Neural cell (in vitro differentiated cells): Measurements from ENCODE around the gene GLTPD2. TPM values are rescaled to one million over a fixed set of nuclear protein-coding genes. Genes with fewer than 3 reads are reported as not detected.

Source experiments
- H2AFZ ChIP-seq: fragments of 200-600, 300-800 bp; sonication (generic), shearing (Covaris generic); 2 replicates; pipeline ENCODE4 v1.6.0; 2014; ENCODE audit warnings: low read depth, mild to moderate bottlenecking, antibody characterized with exemption, low read length, moderate library complexity
- H3F3A ChIP-seq: fragments of 200-600 bp; shearing (Covaris generic); 2 replicates; pipeline ENCODE4 v1.6.1; 2016; ENCODE audit warnings: mild to moderate bottlenecking, moderate library complexity, mixed read lengths, antibody characterized with exemption, low read length; ENCODE audit not compliant: insufficient read depth, poor library complexity, severe bottlenecking
- H3K27ac ChIP-seq: fragments of 200-600, 300-800 bp; sonication (generic), shearing (Covaris generic); 2 replicates; pipeline ENCODE4 v1.5.1; 2014; ENCODE audit warnings: mild to moderate bottlenecking, low read length, moderate library complexity
- H3K27me3 ChIP-seq: fragments of 300-800, 200-600 bp; sonication (generic), shearing (Covaris generic); 2 replicates; pipeline ENCODE4 v1.6.0; 2014; ENCODE audit warnings: mild to moderate bottlenecking, low read depth, low read length, moderate library complexity; ENCODE audit not compliant: insufficient read depth
- H3K36me3 ChIP-seq: fragments of 300-800, 200-600 bp; sonication (generic), shearing (Covaris generic); 2 replicates; pipeline ENCODE4 v1.5.1; 2014; ENCODE audit warnings: mild to moderate bottlenecking, antibody characterized with exemption, low read length, moderate library complexity; ENCODE audit not compliant: insufficient read depth
- H3K4me2 ChIP-seq: fragments of 300-800, 200-600 bp; sonication (generic), shearing (Covaris generic); 2 replicates; pipeline ENCODE4 v1.6.0; 2014; ENCODE audit warnings: mild to moderate bottlenecking, low read length
- H3K4me3 ChIP-seq: fragments of 300-800, 200-600 bp; sonication (generic), shearing (Covaris generic); 2 replicates; pipeline ENCODE4 v1.5.1; 2014; ENCODE audit warnings: mild to moderate bottlenecking, low read length, moderate library complexity
- H3K79me2 ChIP-seq: fragments of 200-600 bp; shearing (Covaris generic); replicated peaks from 2 replicates; pipeline ENCODE4 v1.6.0; 2014; ENCODE audit warnings: mild to moderate bottlenecking, low read length, moderate library complexity; ENCODE audit not compliant: insufficient read depth
- H3K9ac ChIP-seq: fragments of 300-800, 200-600 bp; sonication (generic), shearing (Covaris generic); 2 replicates; pipeline ENCODE4 v1.6.1; 2016; ENCODE audit warnings: mild to moderate bottlenecking, low read length, mixed read lengths
- H3K9me2 ChIP-seq: fragments of 200-600 bp; shearing (Covaris generic); 2 replicates; pipeline ENCODE4 v1.6.1; 2016; ENCODE audit warnings: mild to moderate bottlenecking, low read length, mixed read lengths; ENCODE audit not compliant: insufficient read depth
- H3K9me3 ChIP-seq: fragments of 200-600, 300-800 bp; sonication (generic), shearing (Covaris generic); 2 replicates; pipeline ENCODE4 v1.6.1; 2016; ENCODE audit warnings: mild to moderate bottlenecking, mixed run types, low read length, moderate library complexity, mixed read lengths
- H4K20me1 ChIP-seq: fragments of 200-600 bp; shearing (Covaris generic); 2 replicates; pipeline ENCODE4 v1.6.1; 2016; ENCODE audit warnings: mild to moderate bottlenecking, mixed run types; ENCODE audit not compliant: insufficient read depth
- CTCF ChIP-seq: fragments of 450-650 bp; IDR thresholded peaks from 2 replicates; pipeline ENCODE4 v1.5.1; 2014; ENCODE audit warnings: antibody characterized with exemption, mild to moderate bottlenecking, moderate library complexity; ENCODE audit not compliant: poor library complexity, severe bottlenecking
- EP300 ChIP-seq: fragments of 450-650 bp; conservative IDR thresholded peaks from 2 replicates; pipeline ENCODE4 v1.6.1; 2014; ENCODE audit warnings: antibody characterized with exemption, mild to moderate bottlenecking, moderate library complexity; ENCODE audit not compliant: poor library complexity, severe bottlenecking
- EZH2 ChIP-seq: fragments of 200-600, 300-800 bp; shearing (Covaris generic), sonication (generic); IDR thresholded peaks from 2 replicates; pipeline ENCODE4 v1.6.1; 2014; ENCODE audit warnings: antibody characterized with exemption, low read length, borderline replicate concordance, mild to moderate bottlenecking; ENCODE audit not compliant: insufficient read depth, poor library complexity, severe bottlenecking
- MXI1 ChIP-seq: fragments of 450-650 bp; conservative IDR thresholded peaks from 2 replicates; pipeline ENCODE4 v1.6.1; 2014; ENCODE audit warnings: antibody characterized with exemption, mild to moderate bottlenecking; ENCODE audit not compliant: poor library complexity, severe bottlenecking
- POLR2AphosphoS5 ChIP-seq: IDR thresholded peaks from 2 replicates; pipeline ENCODE4 v1.6.1; 2012
- RAD21 ChIP-seq: fragments of 450-650 bp; conservative IDR thresholded peaks from 2 replicates; pipeline ENCODE4 v1.6.1; 2014; ENCODE audit warnings: antibody characterized with exemption, mild to moderate bottlenecking, moderate library complexity
- REST ChIP-seq: IDR thresholded peaks from 2 replicates; pipeline ENCODE4 v1.6.1; 2012; ENCODE audit warnings: borderline replicate concordance
- SMC3 ChIP-seq: fragments of 450-650 bp; conservative IDR thresholded peaks from 2 replicates; pipeline ENCODE4 v1.6.1; 2014; ENCODE audit warnings: antibody characterized with exemption, mild to moderate bottlenecking, moderate library complexity; ENCODE audit not compliant: poor library complexity
- TAF1 ChIP-seq: IDR thresholded peaks from 2 replicates; pipeline ENCODE4 v1.6.1; 2012; ENCODE audit warnings: low read depth
- polyA plus RNA-seq: library from polyadenylated mRNA; depleted of rRNA; stranded (reverse); fragments of >200 nt; gene quantifications from 2 replicates; pipeline ENCODE4 v1.2.3, GENCODE V29; 2014

Gene GLTPD2
- polyA plus RNA-seq, 1 donor from 2014 or later: not detected

GRCh38 chr17:4764595-4764994 is 24.2 kb upstream of the GLTPD2 start:
- Histone ChIP-seq H3K4me2 (no peak overlapping the region), H3F3A (no peaks in the 10 kb centered on the region), H2AFZ (no peak overlapping the region)

GRCh38 chr17:4766201-4766600 is 22.6 kb upstream of the GLTPD2 start:
- Histone ChIP-seq H3K79me2 (no peaks in the 10 kb centered on the region), H2AFZ (no peak overlapping the region), H3K27me3 (no peaks in the 10 kb centered on the region), H3K27ac (no peak overlapping the region), H3K9ac (no peak overlapping the region), H3K4me3 (no peak overlapping the region), H3K4me2 (no peak overlapping the region), H3K36me3 (no peaks in the 10 kb centered on the region), H3K9me3 (no peaks in the 10 kb centered on the region), H3F3A (no peaks in the 10 kb centered on the region), H3K9me2 (no peaks in the 10 kb centered on the region), H4K20me1 (no peaks in the 10 kb centered on the region)
- no peak for TF ChIP-seq POLR2AphosphoS5
- TF ChIP-seq REST: no peak
- no peak for TF ChIP-seq EP300
- no peak for TF ChIP-seq SMC3
- no peak for TF ChIP-seq CTCF

More at GRCh38 chr17:4764595-4764994, 24.2 kb upstream of the GLTPD2 start:
- Histone ChIP-seq H4K20me1 (no peaks in the 10 kb centered on the region), H3K9me2 (no peaks in the 10 kb centered on the region), H3K27me3 (no peaks in the 10 kb centered on the region), H3K4me3 (no peak overlapping the region), H3K79me2 (no peaks in the 10 kb centered on the region), H3K36me3 (no peaks in the 10 kb centered on the region), H3K27ac (no peak overlapping the region), H3K9ac (no peak overlapping the region), H3K9me3 (no peaks in the 10 kb centered on the region)
- TF ChIP-seq MXI1 (no peak), EP300 (no peak), TAF1 (no peak), POLR2AphosphoS5 (no peak), EZH2 (no peak), REST (no peak), RAD21 (no peak), CTCF (no peak), SMC3 (no peak)
